ENCODE data around the gene UBALD2.

DNA sequence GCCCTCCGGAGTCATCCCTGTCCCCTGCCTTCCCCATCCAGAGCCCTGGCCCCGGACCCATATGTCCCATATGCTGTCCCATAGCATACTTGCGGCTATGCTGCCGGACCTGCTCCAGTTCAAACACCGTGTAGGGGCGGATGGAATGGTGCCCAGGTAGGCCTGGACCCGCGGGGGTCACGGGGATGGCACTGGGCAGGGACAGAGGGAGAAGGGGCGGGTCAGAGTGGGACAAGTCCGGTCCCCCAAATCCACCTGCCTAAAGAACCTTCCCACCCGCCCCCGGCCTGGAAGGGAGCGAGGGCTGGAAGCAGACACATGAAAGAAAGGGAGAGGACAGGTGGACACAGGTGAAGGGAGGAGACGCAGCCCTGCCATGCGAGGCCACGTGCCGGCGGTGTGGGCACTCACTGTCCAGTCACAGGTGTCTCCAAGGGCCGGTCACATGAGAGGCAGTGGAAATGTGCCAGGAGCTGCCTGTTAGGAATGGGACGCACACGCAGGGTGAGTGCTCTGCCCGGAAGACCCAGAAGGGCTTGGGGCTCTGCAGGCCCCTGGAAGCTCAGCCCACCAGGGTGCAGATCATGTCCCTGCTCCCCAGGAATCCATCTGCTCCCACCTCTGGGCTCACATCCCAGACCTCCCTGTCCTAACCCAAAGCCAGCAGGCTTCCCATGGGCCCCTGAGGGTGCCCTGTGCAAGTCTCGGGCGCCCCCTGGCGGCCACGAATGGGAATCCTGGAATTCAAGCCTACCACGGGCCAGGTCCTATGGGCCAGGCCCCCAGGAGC lies 14.0 kb downstream of the UBALD2 start:
- no peak for TF ChIP-seq POLR2A (IDR thresholded peaks at IDR 0.05)
- TF ChIP-seq, protein P1, sequence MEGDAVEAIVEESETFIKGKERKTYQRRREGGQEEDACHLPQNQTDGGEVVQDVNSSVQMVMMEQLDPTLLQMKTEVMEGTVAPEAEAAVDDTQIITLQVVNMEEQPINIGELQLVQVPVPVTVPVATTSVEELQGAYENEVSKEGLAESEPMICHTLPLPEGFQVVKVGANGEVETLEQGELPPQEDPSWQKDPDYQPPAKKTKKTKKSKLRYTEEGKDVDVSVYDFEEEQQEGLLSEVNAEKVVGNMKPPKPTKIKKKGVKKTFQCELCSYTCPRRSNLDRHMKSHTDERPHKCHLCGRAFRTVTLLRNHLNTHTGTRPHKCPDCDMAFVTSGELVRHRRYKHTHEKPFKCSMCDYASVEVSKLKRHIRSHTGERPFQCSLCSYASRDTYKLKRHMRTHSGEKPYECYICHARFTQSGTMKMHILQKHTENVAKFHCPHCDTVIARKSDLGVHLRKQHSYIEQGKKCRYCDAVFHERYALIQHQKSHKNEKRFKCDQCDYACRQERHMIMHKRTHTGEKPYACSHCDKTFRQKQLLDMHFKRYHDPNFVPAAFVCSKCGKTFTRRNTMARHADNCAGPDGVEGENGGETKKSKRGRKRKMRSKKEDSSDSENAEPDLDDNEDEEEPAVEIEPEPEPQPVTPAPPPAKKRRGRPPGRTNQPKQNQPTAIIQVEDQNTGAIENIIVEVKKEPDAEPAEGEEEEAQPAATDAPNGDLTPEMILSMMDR (IDR thresholded peaks at IDR 0.05): peak in 3 of 4 experiments; percentile 96 to 99 (median 98)
- TF ChIP-seq POLR2AphosphoS5 (IDR thresholded peaks at IDR 0.05): peak; percentile 23
- TF ChIP-seq EP300 (IDR thresholded peaks at IDR 0.05): no peak
